HG03108 (cell line): ENCODE data around the gene CACNA2D3.

Experiments used
- ATAC-seq: cut with Tn5 transposase; IDR thresholded peaks from one replicate; pipeline ENCODE4 v1.9.1; 2021; ENCODE audit warnings: moderate library complexity; ENCODE audit not compliant: unreplicated experiment

CACNA2D3 gene

GRCh38 chr3:54859184-54859583 is 736.8 kb downstream of the CACNA2D3 start:
- no peak for ATAC-seq

GRCh38 chr3:54861248-54862067 is 739.1 kb downstream of the CACNA2D3 start:
- no peak for ATAC-seq

GRCh38 chr3:54862526-54862925 is 740.2 kb downstream of the CACNA2D3 start:
- ATAC-seq, result no peak

- ATAC-seq, result no peak
Observed at GRCh38 chr3:54863366-54863765, 741.0 kb downstream of the CACNA2D3 start.

DNA sequence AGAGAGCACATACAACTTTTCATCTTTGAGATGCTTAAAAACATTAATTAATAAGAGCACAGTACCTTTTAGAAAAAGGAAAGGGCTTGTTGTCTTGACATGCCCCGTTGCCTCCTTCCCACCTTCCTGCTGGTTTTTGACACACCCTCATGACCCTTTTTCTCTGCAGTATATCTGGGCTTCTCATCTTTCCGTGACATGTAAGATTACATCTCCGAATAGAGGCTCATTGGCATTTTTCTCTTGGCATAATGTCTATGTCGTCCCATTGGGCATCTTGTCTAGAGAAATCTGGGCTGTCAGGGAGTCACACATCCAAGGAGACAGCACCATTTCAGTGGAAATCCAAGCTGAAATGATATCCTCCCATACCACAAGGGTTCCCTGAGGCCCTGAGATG is 741.4 kb downstream of the CACNA2D3 start:
- no peak for ATAC-seq

DNA sequence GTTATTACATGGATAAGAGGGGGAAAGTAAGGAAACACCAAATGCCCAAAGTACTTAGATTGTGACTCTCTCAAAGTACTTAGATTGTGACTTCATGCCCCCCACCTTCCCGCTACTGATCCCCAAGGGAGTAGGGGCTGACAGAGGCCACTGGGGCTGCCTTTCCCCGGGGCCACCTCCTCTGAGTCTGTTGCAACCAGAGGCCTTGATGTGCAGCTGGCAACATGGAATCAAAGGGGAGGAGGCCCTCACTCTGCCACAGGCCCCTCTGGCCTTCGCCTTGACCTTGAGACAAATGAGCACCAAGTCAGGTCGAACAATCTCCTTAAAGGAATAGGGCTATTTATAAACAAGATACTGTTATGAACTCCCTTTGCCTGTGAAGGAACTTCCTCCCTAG is 743.0 kb downstream of the CACNA2D3 start:
- no peak for ATAC-seq

GRCh38 chr3:54866251-54866650 is 743.9 kb downstream of the CACNA2D3 start:
- ATAC-seq, result no peak

DNA sequence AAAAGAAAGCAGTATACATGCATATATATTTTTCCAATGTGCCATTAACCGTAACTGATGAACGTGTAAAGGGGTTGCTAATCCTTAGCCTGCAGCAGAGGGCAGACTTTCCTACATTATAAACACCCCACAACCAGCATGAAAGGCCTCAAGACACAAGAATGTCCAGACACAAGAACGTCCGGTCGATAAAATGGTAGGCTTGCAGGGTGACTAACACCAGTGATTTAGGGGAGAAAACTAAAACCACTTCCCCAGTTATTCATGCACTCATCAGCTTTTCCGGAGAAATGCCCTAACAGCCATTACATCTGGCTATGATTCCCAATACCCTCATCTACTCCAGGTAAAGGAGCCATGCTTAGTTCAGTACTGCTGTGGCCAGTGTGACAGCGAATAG is 748.1 kb downstream of the CACNA2D3 start:
- no peak for ATAC-seq

DNA sequence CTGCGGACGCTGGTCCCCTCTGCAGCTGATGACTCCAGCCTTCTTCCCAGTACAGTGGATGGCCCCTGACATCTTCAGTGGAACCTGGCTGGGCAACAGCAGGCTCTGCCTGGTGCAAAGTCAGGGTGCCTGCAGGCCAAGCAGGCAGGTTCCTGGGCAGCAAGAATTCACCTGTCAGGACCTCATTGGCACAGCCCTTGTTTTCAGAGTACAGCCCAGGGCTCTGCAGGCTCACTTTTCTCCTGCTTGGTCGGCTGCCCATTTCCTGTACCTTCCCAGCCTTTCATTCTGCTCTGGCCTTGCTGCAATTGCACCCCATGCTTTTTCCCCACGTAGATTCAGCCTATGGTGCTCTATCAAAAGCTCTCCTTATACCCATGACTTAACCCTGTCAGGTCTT is 749.5 kb downstream of the CACNA2D3 start:
- no peak for ATAC-seq

- no peak for ATAC-seq
Observed at GRCh38 chr3:54873059-54874010, 751.0 kb downstream of the CACNA2D3 start.

DNA sequence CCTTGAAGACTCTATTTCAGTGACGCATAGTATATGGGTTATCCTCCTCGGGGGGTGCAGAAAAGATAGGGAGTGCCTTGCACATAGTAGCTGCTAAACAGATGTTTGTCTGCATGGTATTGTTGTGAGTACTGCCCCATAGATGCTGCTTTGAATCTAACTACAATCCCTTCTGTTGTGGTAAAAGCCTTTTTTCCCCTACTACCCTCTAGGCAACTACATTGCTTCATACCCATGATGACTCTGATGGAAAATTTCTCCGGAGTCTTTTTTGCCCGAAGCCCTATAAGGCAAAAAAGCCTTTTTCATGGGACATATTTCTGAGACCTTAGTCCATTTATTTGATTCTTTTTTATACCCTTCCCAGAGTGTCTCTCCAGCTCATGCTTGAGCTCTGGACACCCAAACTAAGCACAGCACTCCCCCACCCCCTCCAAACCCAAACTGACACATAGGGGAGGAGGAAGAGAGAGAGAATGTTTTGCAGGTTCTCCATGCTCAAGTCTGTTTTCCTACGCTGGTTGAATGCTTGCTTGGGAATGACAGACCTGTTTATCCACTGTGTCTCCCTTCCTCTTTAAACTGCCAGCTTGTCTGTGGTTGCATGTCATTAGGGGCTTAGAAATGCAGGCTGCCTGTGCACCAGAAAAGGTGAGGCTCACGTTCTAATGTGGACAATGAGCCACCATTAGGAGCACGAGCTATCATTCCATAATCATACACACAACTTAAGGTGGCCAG is 752.6 kb downstream of the CACNA2D3 start:
- ATAC-seq, result no peak

GRCh38 chr3:54875596-54876268 is 753.4 kb downstream of the CACNA2D3 start:
- ATAC-seq, result no peak

DNA sequence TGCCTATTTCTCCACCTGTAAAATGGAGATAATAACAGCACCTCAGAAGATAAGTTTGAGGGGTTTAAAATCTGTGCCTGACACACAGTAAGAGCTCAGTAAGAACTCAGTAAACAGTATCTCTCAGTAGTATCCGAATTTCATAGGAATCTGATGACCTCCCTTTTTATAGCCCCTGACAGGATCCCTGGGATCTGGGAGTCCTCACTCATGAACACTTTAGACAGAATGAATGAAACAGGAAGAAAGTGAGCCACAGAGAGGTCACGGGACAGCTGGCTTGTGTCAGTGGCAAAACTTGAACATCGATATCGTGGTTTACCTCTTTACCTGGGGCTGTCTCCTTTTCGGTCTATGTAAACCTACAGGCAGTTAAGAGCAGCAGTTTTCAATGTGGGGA is 754.3 kb downstream of the CACNA2D3 start:
- no peak for ATAC-seq

DNA sequence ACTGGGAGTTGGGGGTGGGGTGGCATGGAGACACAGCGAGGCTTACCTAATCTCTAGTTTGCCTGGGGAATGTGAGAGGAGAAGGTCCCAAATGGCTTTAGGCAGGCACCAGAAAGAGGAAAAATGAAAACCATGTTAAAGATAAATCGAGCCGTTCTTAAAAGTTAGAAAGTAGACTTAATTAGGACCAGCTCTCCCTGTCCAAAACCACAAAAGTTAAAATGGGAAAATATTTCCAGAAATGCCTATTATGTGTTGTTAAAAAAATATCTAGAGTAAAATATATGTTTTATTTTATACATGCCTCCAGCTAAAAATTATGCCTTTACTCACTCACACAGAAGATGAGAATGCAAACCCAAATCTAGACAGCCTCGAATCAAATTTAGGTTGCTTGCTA is 755.4 kb downstream of the CACNA2D3 start:
- ATAC-seq, result no peak

- ATAC-seq, result no peak
Observed at GRCh38 chr3:54878145-54878544, 755.8 kb downstream of the CACNA2D3 start.

DNA sequence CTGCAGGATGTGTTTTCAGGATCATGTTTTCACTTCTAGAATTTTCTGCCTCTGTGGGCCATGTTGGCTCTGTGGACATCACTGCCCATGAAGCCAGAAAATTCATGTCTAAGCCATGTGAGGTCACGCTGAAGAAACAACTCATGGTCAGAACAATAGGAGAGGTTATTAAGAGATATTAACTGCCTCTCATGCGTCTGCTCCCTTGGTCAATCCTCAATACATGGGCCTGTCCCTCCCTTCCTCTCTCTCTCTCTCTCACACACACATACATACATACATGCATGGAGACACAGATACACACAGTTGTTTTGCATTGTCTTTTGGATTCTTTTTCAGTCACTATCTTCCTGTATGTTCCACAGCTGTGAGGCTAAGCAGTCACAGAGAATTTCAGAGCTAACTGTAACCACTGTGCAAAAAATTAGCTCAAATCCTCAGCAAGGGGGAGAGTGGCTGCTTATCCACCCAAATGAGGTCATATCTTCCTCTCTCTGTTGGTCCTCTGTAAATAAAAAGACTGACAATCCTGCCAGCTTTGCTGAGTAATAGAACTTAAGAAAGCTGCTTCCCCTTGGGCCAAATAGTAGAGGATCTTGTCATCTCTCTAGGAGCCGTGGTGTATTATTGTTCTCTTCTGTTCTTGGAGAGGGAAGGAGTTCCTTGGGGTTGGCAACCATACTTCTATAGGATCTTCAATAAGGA is 759.9 kb downstream of the CACNA2D3 start:
- ATAC-seq, result no peak

GRCh38 chr3:54888162-54888561 is 765.8 kb downstream of the CACNA2D3 start:
- ATAC-seq, result no peak

DNA sequence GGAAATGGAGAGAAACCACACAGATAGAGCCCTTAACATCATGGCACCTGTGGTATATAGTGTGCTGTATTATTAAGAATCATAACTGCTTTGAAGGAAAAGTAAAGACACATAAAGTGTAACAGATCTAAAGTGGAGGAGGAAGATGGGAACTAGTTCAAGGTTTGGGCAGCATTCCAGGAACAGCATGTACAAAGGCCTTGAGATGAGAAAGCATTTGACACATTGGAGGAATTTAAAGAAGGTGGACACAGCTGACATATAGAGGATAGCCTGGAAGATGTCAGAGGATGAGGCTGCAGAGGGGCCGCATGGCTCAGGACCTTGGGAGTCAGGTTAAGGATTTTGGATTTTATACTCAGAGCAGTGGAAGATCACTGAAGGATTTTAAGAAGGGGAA is 766.5 kb downstream of the CACNA2D3 start:
- ATAC-seq, result no peak

DNA sequence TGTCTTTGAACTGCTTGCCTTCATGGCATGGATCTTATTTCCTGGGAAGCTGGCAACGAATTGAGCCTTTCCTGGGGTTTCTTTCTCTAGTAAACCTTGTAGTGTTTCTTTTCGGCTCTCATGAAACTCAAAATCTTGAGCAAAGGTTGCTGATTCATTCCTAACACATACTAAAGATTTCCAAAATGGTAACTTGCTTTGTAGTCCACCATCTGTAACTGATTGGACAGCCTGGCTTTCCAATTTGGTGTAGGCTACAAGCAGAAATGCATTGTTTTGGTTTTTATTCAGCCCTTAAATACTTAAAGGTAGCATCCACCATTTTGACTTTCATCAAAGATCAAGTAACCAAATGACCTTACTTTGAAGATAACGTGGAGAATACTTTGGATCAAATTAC is 767.4 kb downstream of the CACNA2D3 start:
- no peak for ATAC-seq

DNA sequence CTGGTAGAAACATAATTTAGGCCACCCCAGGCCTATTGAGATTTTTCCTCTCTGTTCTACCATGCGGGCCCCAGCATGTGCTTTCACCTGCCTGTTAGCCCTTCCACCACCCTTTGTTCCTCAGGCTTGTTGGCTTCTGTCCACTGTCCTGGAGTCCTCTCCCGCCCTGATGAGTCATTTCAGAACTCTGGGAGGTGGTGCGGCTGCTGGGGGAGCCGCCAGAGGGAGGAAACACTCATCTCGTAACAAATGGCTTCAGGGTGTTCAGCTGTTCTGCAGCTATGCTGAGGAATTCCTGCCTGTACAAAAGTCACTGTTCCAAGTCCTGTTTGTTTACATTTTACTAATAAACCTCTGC is 769.2 kb downstream of the CACNA2D3 start:
- no peak for ATAC-seq
